SU-DHL-6 (cell line): Measurements from ENCODE around the gene FRMD1.

ENCODE experiments used
- H2AFZ ChIP-seq: fragments of 200-600 bp; sonication (generic); 2 replicates; pipeline ENCODE4 v1.6.1; 2014; ENCODE audit warnings: low read depth, mild to moderate bottlenecking, moderate library complexity, mixed read lengths, antibody characterized with exemption, low read length; ENCODE audit not compliant: severe bottlenecking
- H3F3A ChIP-seq: fragments of 200-600 bp; shearing (Covaris generic); 2 replicates; pipeline ENCODE4 v1.6.0; 2016; ENCODE audit warnings: antibody characterized with exemption, mild to moderate bottlenecking; ENCODE audit not compliant: insufficient read depth
- H3K27ac ChIP-seq: fragments of 200-600 bp; sonication (generic); 2 replicates; pipeline ENCODE4 v1.5.1; 2016; ENCODE audit warnings: low read depth, mild to moderate bottlenecking, low read length, moderate library complexity, mixed read lengths
- H3K27me3 ChIP-seq: fragments of 200-600 bp; sonication (generic), shearing (Covaris generic); 2 replicates; pipeline ENCODE4 v1.6.0; 2014; ENCODE audit warnings: mild to moderate bottlenecking, low read length
- H3K36me3 ChIP-seq: fragments of 200-600 bp; sonication (generic); 2 replicates; pipeline ENCODE4 v1.6.1; 2014; ENCODE audit warnings: mild to moderate bottlenecking, low read length, mixed read lengths
- H3K4me2 ChIP-seq: fragments of 300-600, 200-600 bp; shearing (Covaris generic), sonication (generic); 2 replicates; pipeline ENCODE4 v1.6.0; 2014; ENCODE audit warnings: low read length, low read depth, mild to moderate bottlenecking; ENCODE audit not compliant: poor library complexity, severe bottlenecking
- H3K4me3 ChIP-seq: fragments of 200-600 bp; sonication (generic); 2 replicates; pipeline ENCODE4 v1.5.1; 2014; ENCODE audit warnings: antibody characterized with exemption, low read length, mild to moderate bottlenecking, mixed read lengths; ENCODE audit not compliant: insufficient read depth, poor library complexity, severe bottlenecking
- H3K79me2 ChIP-seq: fragments of 200-600 bp; sonication (generic); 2 replicates; pipeline ENCODE4 v1.6.1; 2014; ENCODE audit warnings: mild to moderate bottlenecking, low read length, moderate library complexity; ENCODE audit not compliant: insufficient read depth
- H3K9ac ChIP-seq: fragments of 200-600 bp; sonication (generic); 2 replicates; pipeline ENCODE4 v1.7.0; 2014; ENCODE audit warnings: mild to moderate bottlenecking, low read length
- H3K9me2 ChIP-seq: fragments of 200-600 bp; sonication (generic); replicated peaks from 2 replicates; pipeline ENCODE4 v1.6.1; 2014; ENCODE audit warnings: low read length; ENCODE audit not compliant: insufficient read depth
- H3K9me3 ChIP-seq: fragments of 200-600 bp; sonication (generic); 2 replicates; pipeline ENCODE4 v1.6.1; 2014; ENCODE audit warnings: low read length, mixed read lengths; ENCODE audit not compliant: insufficient read depth
- H4K20me1 ChIP-seq: fragments of 200-600 bp; sonication (generic); 2 replicates; pipeline ENCODE4 v1.6.1; 2014; ENCODE audit warnings: low read depth, mild to moderate bottlenecking, antibody characterized with exemption, low read length, moderate library complexity, mixed read lengths
- CTCF ChIP-seq: fragments of 200-600 bp; sonication (generic); IDR thresholded peaks from one replicate; pipeline ENCODE4 v1.5.1; 2017; ENCODE audit warnings: antibody characterized with exemption, mild to moderate bottlenecking, low read length, moderate library complexity; ENCODE audit not compliant: insufficient read depth, poor library complexity, severe bottlenecking
- EZH2phosphoT487 ChIP-seq: fragments of 200-600 bp; sonication (generic), shearing (Covaris generic); conservative IDR thresholded peaks from 2 replicates; pipeline ENCODE4 v1.6.1; 2018; ENCODE audit warnings: mild to moderate bottlenecking, antibody characterized with exemption, low read length, moderate library complexity, mixed read lengths

FRMD1 gene

GRCh38 chr6:168034537-168034936, 44.5 kb downstream of the FRMD1 start:
- Histone ChIP-seq H4K20me1 (no peaks in the 10 kb centered on the region), H3K27ac (no peak overlapping the region), H3K9me2 (no peaks in the 10 kb centered on the region), H3K9me3 (peaks cover 5% of the 10 kb centered on the region; the same call in 1 of the 2 replicates), H2AFZ (no peak overlapping the region), H3K79me2 (no peaks in the 10 kb centered on the region), H3K27me3 (no peaks in the 10 kb centered on the region), H3K36me3 (no peaks in the 10 kb centered on the region), H3K9ac (no peak overlapping the region), H3K4me3 (no peak overlapping the region), H3F3A (no peaks in the 10 kb centered on the region), H3K4me2 (no peak overlapping the region)
- no peak for TF ChIP-seq CTCF
- TF ChIP-seq EZH2phosphoT487, result no peak

GRCh38 chr6:168033791-168034190, 45.2 kb downstream of the FRMD1 start:
- H3K9ac ChIP-seq, result no peak overlapping the region
- no peaks in the 10 kb centered on the region for H3K79me2 ChIP-seq
- TF ChIP-seq CTCF (no peak), EZH2phosphoT487 (no peak)
- H3K36me3 ChIP-seq, result no peaks in the 10 kb centered on the region
- no peaks in the 10 kb centered on the region for H4K20me1 ChIP-seq
- H3K9me3 ChIP-seq, result no peaks in the 10 kb centered on the region
- no peaks in the 10 kb centered on the region for H3K27me3 ChIP-seq
- no peak overlapping the region for H2AFZ ChIP-seq
- no peak overlapping the region for H3K4me3 ChIP-seq
- H3K4me2 ChIP-seq, result no peak overlapping the region
- no peaks in the 10 kb centered on the region for H3F3A ChIP-seq
- H3K9me2 ChIP-seq, result no peaks in the 10 kb centered on the region
- no peak overlapping the region for H3K27ac ChIP-seq

- Histone ChIP-seq H3K27me3 (no peaks in the 10 kb centered on the region), H2AFZ (no peak overlapping the region)
Measured at GRCh38 chr6:168032005-168032760, 46.8 kb downstream of the FRMD1 start.

More at GRCh38 chr6:168032005-168032760, 46.8 kb downstream of the FRMD1 start:
- Histone ChIP-seq H3F3A (no peaks in the 10 kb centered on the region), H3K36me3 (no peaks in the 10 kb centered on the region), H4K20me1 (no peaks in the 10 kb centered on the region), H3K4me2 (no peak overlapping the region), H3K4me3 (no peak overlapping the region), H3K9me2 (no peaks in the 10 kb centered on the region), H3K79me2 (no peaks in the 10 kb centered on the region), H3K9ac (no peak overlapping the region), H3K27ac (no peak overlapping the region), H3K9me3 (no peaks in the 10 kb centered on the region)
- TF ChIP-seq EZH2phosphoT487, result no peak
- TF ChIP-seq CTCF, result no peak
